ENCODE data around the gene RP9.
"Not testable (repeated sequence)": the region's sequence is repeated elsewhere in the genome, so short reads cannot be mapped to it uniquely, and the experiment has no call there.

RP9 gene

GRCh38 chr7:33100770-33101169 lies 8.4 kb downstream of the RP9 start:
- no peak for FAIRE-seq

- no peak for FAIRE-seq
These were observed 9.9 kb downstream of the RP9 start for GRCh38 chr7:33099154-33099940.

DNA sequence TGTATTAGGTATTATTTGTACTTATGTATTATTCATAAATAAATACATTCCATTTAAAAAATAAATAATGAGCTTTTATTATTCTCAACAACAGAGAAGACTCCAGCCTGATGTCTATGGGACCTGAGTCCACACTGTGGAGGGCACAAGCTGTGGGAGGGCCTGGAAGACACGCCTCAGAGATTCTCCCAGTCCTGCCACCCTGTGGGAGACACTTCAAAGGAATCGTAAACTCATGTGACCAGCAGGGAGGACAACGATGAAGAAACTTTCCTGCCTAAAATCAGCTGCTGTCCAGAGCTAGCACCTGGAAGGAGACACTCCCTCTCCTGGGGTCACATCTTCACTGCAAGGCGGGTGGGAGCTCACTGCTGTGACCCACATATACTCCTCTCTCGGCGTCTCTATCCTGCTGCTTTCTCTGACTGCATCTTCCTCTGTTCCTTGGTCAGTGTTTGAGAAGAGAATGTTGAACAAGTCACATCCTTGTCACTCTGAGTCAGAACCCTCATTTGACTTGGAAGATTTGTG lies 14.4 kb downstream of the RP9 start:
- not testable (repeated sequence) for FAIRE-seq

GRCh38 chr7:33093266-33093665 lies 15.9 kb downstream of the RP9 start:
- no peak for FAIRE-seq

DNA sequence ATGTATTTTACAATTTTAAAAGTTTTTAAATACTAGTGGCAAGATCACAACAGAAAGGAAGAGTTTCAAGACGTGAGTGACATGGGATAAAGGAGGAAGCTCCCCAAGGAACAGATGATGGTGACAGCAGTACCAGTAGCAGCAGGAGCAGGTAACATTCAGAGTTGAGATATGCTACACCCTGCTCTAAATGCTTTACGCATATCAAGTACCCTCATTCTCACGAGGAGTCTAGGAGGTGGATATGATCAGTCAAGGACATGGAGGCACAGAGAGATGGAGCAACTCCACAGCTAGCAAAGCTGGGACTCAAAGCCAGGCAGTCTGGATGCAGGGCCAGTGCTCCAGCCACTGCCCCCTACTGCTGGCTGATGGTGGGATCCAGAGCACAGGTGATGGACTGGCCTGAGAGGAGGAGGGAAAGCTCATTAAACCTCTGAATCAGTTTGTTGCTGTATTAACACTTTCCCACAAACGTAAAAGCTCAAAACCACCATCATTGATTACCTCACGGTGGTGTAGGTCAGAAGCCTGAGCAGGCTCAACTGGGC lies 17.5 kb downstream of the RP9 start:
- no peak for FAIRE-seq

DNA sequence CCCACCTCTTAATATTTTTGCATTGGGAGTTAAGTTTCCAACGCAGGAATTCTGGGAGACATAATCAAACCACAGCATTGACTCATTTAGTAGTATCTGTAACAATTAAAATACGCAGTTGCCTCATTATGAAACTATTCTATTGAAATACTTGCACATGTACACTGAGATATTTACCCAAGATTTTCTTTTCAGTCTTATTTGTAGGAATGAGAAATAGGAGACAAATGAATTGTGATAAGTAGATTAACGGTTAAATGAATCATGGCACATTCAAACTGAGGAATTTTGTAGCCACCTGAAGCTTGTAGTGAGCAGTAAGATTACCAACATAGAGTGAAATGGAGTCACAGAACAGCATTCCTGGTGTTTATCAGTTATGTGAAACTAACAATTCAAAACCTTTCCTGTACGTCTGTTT lies 18.1 kb downstream of the RP9 start:
- FAIRE-seq, result no peak

DNA sequence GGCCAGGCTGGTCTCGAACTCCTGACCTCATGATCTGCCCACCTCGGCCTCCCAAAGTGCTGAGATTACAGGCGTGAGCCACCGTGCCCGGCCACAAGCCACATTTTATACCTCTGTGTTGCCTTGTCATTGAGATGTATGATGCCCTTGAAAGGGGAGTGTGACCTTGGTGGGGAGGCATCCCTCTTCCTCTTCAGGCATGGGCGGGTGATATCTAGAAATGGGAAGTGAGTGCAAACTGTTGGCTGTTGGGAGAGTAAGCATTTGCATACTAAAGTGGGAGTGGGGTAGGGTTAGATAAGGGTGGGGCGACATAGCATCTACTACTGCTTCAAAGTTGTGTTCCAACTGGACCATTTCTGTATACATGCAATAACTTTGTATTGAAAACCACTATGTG lies 20.1 kb downstream of the RP9 start:
- FAIRE-seq, result no peak

GRCh38 chr7:33087858-33088257 lies 21.3 kb downstream of the RP9 start:
- no peak for FAIRE-seq

- no peak for FAIRE-seq
These were observed 21.8 kb downstream of the RP9 start for GRCh38 chr7:33087356-33087755.

GRCh38 chr7:33079763-33080690 lies 29.2 kb downstream of the RP9 start:
- FAIRE-seq, result no peak

- FAIRE-seq, result no peak
These were observed 30.1 kb downstream of the RP9 start for GRCh38 chr7:33079096-33079495.

DNA sequence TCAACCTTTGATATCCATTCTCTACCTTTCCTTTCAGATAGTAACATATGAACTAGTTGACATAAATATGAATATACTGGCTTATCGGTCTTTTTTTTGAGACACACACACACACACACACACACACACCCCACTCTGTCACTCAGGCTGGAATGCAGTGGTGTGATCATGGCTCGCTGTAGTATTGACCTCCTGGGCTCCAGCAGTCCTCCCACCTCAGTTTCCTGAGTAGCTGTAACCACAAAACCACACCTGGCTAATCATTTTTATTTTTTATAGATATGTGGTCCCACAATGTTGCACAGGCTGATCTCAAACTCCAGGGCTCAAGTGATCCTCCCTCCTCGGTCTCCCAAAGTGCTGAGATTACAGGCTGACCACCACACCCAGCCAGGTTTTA lies 32.5 kb downstream of the RP9 start:
- FAIRE-seq, result no peak

DNA sequence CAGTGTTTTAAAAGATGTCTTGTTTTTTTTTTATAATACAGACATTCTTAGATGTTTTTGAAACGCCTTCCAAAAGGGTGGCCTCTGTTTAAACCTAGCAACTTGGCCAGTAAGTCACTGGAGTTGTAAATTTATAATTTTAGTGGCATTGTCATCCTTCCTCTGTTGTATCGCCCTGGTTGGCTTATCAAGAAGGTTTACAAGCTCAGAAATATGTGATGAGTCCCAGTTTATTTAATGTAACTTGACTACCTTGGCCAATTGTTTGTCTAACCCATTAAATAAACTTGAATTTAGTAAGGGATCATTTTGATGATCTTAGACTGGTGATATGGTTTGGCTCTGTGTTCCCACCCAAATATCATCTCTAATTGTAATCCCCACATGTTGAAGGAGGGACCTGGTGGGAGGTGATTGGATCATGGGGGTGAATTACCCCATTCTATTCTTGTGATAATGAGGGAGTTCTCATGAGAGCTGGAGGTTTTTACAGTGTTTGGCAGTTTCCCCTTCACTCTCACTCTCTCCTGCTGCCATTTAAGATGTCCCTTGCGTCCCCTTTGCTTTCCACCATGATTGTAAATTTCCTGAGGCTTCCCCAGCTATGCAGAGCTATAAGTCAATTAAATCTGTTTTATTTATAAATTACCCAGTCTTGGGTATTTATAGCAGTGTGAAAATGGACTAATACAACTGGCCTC lies 33.2 kb downstream of the RP9 start:
- no peak for FAIRE-seq

GRCh38 chr7:33073243-33073642 lies 36.0 kb downstream of the RP9 start:
- no peak for FAIRE-seq

DNA sequence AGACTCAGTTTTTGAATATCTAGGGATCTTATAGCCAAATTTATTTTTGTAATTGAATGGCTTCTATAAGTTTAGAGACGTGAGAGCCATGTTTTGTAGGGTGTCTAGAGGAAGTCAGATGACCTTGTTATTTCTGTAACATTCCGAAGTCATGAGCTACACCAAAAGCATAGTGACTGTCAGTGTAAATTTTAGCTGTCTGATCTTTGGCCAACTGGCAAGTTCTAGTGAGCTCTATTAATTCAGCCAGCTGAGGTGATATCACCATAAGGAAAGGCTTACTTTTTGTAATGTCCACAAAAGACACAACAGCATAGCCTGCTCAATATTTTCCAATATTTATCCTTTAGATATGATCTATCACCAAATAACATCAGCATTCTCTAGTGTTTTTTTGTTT lies 36.7 kb downstream of the RP9 start:
- no peak for FAIRE-seq

DNA sequence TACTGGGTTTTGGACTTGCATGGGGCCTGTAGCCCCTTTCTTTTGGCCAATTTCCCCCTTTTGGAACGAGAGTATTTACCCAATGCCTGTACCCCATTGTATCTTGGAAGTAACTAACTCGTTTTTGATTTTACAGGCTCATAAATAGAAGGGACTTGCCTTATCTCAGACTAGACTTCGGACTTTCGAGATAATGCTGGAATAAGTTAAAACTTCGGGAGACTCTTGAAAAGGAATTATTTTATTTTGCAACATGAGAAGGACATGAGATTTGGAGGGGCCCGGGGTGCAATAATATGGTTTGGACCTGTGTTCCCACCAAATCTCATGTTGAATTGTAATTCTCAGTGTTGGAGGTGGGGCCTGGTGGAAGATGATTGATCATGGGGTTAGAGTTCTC lies 38.4 kb downstream of the RP9 start:
- FAIRE-seq, result no peak

- FAIRE-seq, result no peak
These were observed 38.9 kb downstream of the RP9 start for GRCh38 chr7:33070277-33070676.

DNA sequence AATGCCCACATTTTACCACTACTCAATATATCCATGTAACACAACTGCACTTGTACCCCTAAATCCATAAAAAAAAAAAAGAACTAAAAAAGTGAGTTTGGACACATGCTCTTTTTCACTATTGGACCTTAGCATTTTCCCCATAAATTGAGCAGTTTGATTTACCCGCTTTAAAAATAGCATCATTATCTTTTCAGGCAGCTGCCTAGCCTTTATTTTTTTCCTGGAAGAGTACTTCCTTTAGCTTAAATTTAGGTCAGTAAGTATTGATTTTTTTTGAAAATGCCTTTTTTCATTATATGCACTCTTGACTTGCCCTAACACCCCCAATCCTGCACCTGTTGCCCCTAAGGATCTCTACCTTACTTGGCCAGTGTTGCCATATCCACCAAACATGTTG lies 41.3 kb downstream of the RP9 start:
- FAIRE-seq, result no peak

GRCh38 chr7:33066771-33067170 lies 42.4 kb downstream of the RP9 start:
- no peak for FAIRE-seq

DNA sequence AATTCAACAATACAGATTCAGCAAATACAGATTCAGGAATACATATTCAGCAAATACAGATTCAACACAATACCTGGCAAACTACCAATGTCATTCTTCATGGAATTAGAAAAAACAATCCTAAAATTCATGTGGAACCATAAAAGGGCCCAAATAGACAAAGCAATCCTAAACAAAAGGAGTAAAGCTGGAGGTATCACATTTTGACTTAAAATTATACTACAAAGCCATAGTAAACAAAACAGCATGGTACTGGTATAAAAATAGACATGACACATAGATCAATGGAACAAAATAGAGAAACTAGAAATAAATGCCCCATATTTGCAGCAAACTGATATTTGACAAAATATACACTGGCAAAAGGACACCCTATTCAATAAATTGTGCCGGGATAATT lies 43.2 kb downstream of the RP9 start:
- no peak for FAIRE-seq

GRCh38 chr7:33062782-33063443 lies 46.3 kb downstream of the RP9 start:
- no peak for FAIRE-seq

Measured in colon (tissue), 2 donors.